Glutamatergic neuron (in vitro differentiated cells): ENCODE data around the gene CEL. TPM values are rescaled to one million over a fixed set of nuclear protein-coding genes. Genes with fewer than 3 reads are reported as not detected.

ENCODE experiments used
- DNase-seq: peaks from one replicate; pipeline ENCODE4 v3.0.0; 2022
- H3K27ac Mint-ChIP-seq: one replicate; pipeline ENCODE4 v1.8.0; 2020; ENCODE audit warnings: mild to moderate bottlenecking, mixed read lengths, inconsistent platforms; ENCODE audit not compliant: unreplicated experiment
- H3K27me3 Mint-ChIP-seq: one replicate; pipeline ENCODE4 v1.8.0; 2020; ENCODE audit warnings: mild to moderate bottlenecking, moderate library complexity, mixed read lengths, inconsistent platforms; ENCODE audit not compliant: unreplicated experiment
- H3K36me3 Mint-ChIP-seq: one replicate; pipeline ENCODE4 v1.8.0; 2020; ENCODE audit warnings: mild to moderate bottlenecking, mixed read lengths, inconsistent platforms; ENCODE audit not compliant: unreplicated experiment
- H3K4me1 Mint-ChIP-seq: one replicate; pipeline ENCODE4 v1.8.0; 2020; ENCODE audit warnings: mild to moderate bottlenecking, low read depth, mixed read lengths, inconsistent platforms; ENCODE audit not compliant: unreplicated experiment
- H3K4me3 Mint-ChIP-seq: one replicate; pipeline ENCODE4 v1.8.0; 2020; ENCODE audit warnings: mild to moderate bottlenecking, mixed read lengths, inconsistent platforms; ENCODE audit not compliant: unreplicated experiment
- H3K9me3 Mint-ChIP-seq: one replicate; pipeline ENCODE4 v1.8.0; 2020; ENCODE audit warnings: mild to moderate bottlenecking, moderate library complexity, mixed read lengths, inconsistent platforms; ENCODE audit not compliant: unreplicated experiment
- total RNA-seq: library from RNA; stranded (reverse); fragmentation: NEBNext Ultra II Directional; extraction: Animal tissue kit (Norgen Biotek cat#: 25700); gene quantifications from one replicate; pipeline ENCODE4 v1.2.1, GENCODE V29; 2021; ENCODE audit not compliant: unreplicated experiment
- TF ChIP-seq, protein P1 (sequence below): fragments of 200-600 bp; sonication (generic); IDR thresholded peaks from one replicate; pipeline ENCODE4 v1.5.0; 2021; ENCODE audit not compliant: partially characterized antibody, unreplicated experiment

CEL gene
- total RNA-seq, 1 donor from 2014 or later, result 3.8 TPM

DNA sequence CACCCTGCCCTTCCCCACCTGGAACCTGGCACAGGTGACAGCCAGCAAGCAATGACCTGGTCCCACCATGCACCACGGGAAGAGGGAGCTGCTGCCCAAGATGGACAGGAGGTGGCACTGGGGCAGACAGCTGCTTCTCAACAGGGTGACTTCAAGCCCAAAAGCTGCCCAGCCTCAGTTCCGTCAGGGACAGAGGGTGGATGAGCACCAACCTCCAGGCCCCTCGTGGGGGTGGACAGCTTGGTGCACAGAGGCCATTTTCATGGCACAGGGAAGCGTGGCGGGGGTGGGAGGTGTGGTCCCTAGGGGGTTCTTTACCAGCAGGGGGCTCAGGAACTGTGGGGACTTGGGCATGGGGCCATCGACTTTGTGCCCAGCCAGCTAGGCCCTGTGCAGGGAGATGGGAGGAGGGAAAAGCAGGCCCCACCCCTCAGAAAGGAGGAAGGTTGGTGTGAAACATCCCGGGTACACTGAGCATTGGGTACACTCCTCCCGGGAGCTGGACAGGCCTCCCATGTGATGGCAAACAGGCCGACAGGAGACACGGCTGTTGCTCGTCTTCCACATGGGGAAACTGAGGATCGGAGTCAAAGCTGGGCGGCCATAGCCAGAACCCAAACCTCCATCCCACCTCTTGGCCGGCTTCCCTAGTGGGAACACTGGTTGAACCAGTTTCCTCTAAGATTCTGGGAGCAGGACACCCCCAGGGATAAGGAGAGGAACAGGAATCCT lies 1.9 kb downstream of the CEL start:
- DNase-seq, result no peak
- H3K27me3 Mint-ChIP-seq, result peaks cover 4% of the 10 kb centered on the region
- TF ChIP-seq, protein P1, sequence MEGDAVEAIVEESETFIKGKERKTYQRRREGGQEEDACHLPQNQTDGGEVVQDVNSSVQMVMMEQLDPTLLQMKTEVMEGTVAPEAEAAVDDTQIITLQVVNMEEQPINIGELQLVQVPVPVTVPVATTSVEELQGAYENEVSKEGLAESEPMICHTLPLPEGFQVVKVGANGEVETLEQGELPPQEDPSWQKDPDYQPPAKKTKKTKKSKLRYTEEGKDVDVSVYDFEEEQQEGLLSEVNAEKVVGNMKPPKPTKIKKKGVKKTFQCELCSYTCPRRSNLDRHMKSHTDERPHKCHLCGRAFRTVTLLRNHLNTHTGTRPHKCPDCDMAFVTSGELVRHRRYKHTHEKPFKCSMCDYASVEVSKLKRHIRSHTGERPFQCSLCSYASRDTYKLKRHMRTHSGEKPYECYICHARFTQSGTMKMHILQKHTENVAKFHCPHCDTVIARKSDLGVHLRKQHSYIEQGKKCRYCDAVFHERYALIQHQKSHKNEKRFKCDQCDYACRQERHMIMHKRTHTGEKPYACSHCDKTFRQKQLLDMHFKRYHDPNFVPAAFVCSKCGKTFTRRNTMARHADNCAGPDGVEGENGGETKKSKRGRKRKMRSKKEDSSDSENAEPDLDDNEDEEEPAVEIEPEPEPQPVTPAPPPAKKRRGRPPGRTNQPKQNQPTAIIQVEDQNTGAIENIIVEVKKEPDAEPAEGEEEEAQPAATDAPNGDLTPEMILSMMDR, result no peak
- no peak overlapping the region for H3K4me3 Mint-ChIP-seq
- no peaks in the 10 kb centered on the region for H3K36me3 Mint-ChIP-seq
- H3K4me1 Mint-ChIP-seq, result peaks cover 6% of the 10 kb centered on the region
- H3K27ac Mint-ChIP-seq, result no peak overlapping the region
- peaks cover 2% of the 10 kb centered on the region for H3K9me3 Mint-ChIP-seq

DNA sequence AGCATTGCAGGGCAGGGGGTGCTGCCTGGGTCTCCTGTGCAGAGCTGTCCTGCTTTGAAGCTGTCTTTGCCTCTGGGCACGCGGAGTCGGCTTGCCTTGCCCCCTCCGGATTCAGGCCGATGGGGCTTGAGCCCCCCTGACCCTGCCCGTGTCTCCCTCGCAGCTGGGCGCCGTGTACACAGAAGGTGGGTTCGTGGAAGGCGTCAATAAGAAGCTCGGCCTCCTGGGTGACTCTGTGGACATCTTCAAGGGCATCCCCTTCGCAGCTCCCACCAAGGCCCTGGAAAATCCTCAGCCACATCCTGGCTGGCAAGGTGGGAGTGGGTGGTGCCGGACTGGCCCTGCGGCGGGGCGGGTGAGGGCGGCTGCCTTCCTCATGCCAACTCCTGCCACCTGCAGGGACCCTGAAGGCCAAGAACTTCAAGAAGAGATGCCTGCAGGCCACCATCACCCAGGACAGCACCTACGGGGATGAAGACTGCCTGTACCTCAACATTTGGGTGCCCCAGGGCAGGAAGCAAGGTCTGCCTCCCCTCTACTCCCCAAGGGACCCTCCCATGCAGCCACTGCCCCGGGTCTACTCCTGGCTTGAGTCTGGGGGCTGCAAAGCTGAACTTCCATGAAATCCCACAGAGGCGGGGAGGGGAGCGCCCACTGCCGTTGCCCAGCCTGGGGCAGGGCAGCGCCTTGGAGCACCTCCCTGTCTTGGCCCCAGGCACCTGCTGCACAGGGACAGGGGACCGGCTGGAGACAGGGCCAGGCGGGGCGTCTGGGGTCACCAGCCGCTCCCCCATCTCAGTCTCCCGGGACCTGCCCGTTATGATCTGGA lies 2.7 kb downstream of the CEL start:
- TF ChIP-seq, protein P1, result no peak
- peaks cover 4% of the 10 kb centered on the region for H3K27me3 Mint-ChIP-seq
- H3K36me3 Mint-ChIP-seq, result no peaks in the 10 kb centered on the region
- peaks cover 6% of the 10 kb centered on the region for H3K4me1 Mint-ChIP-seq
- H3K4me3 Mint-ChIP-seq, result no peak overlapping the region
- H3K9me3 Mint-ChIP-seq, result peaks cover 4% of the 10 kb centered on the region
- DNase-seq, result no peak
- no peak overlapping the region for H3K27ac Mint-ChIP-seq

DNA sequence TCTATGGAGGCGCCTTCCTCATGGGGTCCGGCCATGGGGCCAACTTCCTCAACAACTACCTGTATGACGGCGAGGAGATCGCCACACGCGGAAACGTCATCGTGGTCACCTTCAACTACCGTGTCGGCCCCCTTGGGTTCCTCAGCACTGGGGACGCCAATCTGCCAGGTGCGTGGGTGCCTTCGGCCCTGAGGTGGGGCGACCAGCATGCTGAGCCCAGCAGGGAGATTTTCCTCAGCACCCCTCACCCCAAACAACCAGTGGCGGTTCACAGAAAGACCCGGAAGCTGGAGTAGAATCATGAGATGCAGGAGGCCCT lies 3.2 kb downstream of the CEL start:
- Mint-ChIP-seq H3K27me3 (peaks cover 4% of the 10 kb centered on the region), H3K9me3 (peaks cover 4% of the 10 kb centered on the region), H3K27ac (no peak overlapping the region), H3K36me3 (no peaks in the 10 kb centered on the region), H3K4me1 (peaks cover 3% of the 10 kb centered on the region), H3K4me3 (no peak overlapping the region)
- TF ChIP-seq, protein P1, result no peak
- no peak for DNase-seq

DNA sequence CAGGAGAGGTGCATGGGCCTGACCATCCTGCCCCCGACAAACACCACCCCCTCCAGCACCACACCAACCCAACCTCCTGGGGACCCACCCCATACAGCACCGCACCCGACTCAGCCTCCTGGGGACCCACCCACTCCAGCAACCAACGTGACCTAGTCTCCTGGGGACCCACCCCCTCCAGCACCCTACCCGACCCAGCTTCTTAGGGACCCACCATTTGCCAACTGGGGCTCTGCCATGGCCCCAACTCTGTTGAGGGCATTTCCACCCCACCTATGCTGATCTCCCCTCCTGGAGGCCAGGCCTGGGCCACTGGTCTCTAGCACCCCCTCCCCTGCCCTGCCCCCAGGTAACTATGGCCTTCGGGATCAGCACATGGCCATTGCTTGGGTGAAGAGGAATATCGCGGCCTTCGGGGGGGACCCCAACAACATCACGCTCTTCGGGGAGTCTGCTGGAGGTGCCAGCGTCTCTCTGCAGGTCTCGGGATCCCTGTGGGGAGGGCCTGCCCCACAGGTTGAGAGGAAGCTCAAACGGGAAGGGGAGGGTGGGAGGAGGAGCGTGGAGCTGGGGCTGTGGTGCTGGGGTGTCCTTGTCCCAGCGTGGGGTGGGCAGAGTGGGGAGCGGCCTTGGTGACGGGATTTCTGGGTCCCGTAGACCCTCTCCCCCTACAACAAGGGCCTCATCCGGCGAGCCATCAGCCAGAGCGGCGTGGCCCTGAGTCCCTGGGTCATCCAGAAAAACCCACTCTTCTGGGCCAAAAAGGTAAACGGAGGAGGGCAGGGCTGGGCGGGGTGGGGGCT lies 4.6 kb downstream of the CEL start:
- no peak overlapping the region for H3K27ac Mint-ChIP-seq
- H3K4me1 Mint-ChIP-seq, result no peaks in the 10 kb centered on the region
- H3K27me3 Mint-ChIP-seq, result peaks cover 4% of the 10 kb centered on the region
- H3K4me3 Mint-ChIP-seq, result no peak overlapping the region
- H3K9me3 Mint-ChIP-seq, result peaks cover 4% of the 10 kb centered on the region
- no peaks in the 10 kb centered on the region for H3K36me3 Mint-ChIP-seq
- DNase-seq, result no peak
- TF ChIP-seq, protein P1, result no peak
